Upper lobe of left lung (tissue), 6 donors: ENCODE measurements around the gene TIMP2. TPM values are rescaled to one million over a fixed set of nuclear protein-coding genes. Genes with fewer than 3 reads are reported as not detected.
A peak's percentile ranks its signal among the peaks of the same experiment; 100 is the strongest.

ENCODE experiments used
- ATAC-seq, 2 donors: fragments of 200-7000 bp; cut with Tn5 transposase; one replicate each; pipeline ENCODE4 v1.9.1; 2022; ENCODE audit warnings: mild to moderate bottlenecking in 2 of 2, moderate library complexity in 2 of 2; ENCODE audit not compliant: low FRiP score in 2 of 2
- DNase-seq, 2 donors: peaks; one replicate each; pipeline ENCODE4 v3.0.0-alpha.2; 2019 to 2020
- H3K27ac ChIP-seq, 4 donors: fragments of 200-600 bp; sonication (generic); one replicate each; pipeline ENCODE4 v1.5.1; 2016 to 2019
- H3K27me3 ChIP-seq, 4 donors: fragments of 200-600 bp; sonication (generic); one replicate each; pipeline ENCODE4 v1.5.1; 2017 to 2019
- H3K36me3 ChIP-seq, 4 donors: fragments of 200-600 bp; sonication (generic); one replicate each; pipeline ENCODE4 v1.5.1; 2016 to 2019
- H3K4me1 ChIP-seq, 4 donors: fragments of 200-600 bp; sonication (generic); one replicate each; pipeline ENCODE4 v1.5.1; 2018 to 2019
- H3K4me3 ChIP-seq, 4 donors: fragments of 200-600 bp; sonication (generic); one replicate each; pipeline ENCODE4 v1.5.1; 2017 to 2019; ENCODE audit warnings: mild to moderate bottlenecking in 2 of 4, moderate library complexity in 1 of 4
- H3K9me3 ChIP-seq, 4 donors: fragments of 200-600 bp; sonication (generic); one replicate each; pipeline ENCODE4 v1.5.1; 2018 to 2019
- EP300 ChIP-seq, 4 donors: sonication (generic); formaldehyde crosslinking; IDR thresholded peaks; one replicate each; pipeline ENCODE4 v1.5.1; 2017; ENCODE audit warnings: antibody characterized with exemption in 4 of 4, control low read depth in 2 of 4
- POLR2A ChIP-seq, 4 donors: fragments of 450-650 bp; IDR thresholded peaks; one replicate each; pipeline ENCODE4 v1.5.1; 2016 to 2017; ENCODE audit warnings: antibody characterized with exemption in 4 of 4, mild to moderate bottlenecking in 2 of 4
- POLR2AphosphoS5 ChIP-seq, 2 donors: sonication (generic); formaldehyde crosslinking; IDR thresholded peaks; one replicate each; pipeline ENCODE4 v1.5.1; 2017; ENCODE audit warnings: antibody characterized with exemption in 2 of 2
- WGBS, 2 donors: methylation state at CpG; one replicate each; pipeline ENCODE4 v1.1.5; 2017 to 2018; 5-methylcytosine and 5-hydroxymethylcytosine counted together
- total RNA-seq, 6 donors: library from RNA; depleted of rRNA in 4 of 6; stranded (reverse); fragments of >200 nt in 4 of 6; gene quantifications; one replicate each; pipeline versions ENCODE4 v1.1.0 to v1.2.1, GENCODE V29; 2016 to 2021
- TF ChIP-seq, protein P1 (sequence below), 6 experiments: fragments of 450-650 bp in 4 of 6; fragments of 200-600 bp in 2 of 6; sonication (generic) in 2 of 6; IDR thresholded peaks; one replicate each; pipeline ENCODE4 v1.5.1; 2016 to 2019; ENCODE audit warnings: antibody characterized with exemption in 6 of 6
- donor health status: DM: no; HTN: no; CAD: no; lungs with moderate emphysema.
- donor health status: DM: no; HTN: yes; CAD: no; lungs with severe emphysema.

The TIMP2 gene
- total RNA-seq, 6 donors from 2014 or later = 60.8 to 313 (median 145) TPM

DNA sequence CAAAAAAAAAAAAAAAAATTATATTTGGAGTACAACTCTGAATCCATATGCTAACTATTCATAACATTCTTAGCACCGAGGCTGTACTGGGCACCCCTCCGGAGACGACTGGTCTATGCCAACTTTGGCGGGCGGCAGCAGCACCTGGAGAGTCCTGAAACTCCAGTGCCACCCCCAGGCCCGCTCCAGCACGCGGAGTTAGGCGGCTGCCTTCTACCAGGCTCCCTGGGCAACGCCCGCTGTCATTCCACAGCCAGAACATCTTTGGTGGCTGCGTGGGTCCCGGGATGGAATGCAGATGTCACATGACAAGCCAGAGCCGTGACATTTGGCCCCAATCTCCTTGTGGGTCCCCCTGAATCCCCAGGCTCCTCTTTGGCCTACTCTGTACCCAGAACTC, 6.2 kb downstream of the TIMP2 start:
- no peaks in the 10 kb centered on the region for H3K36me3 ChIP-seq
- TF ChIP-seq EP300 (IDR thresholded peaks at IDR 0.05) (no peak), POLR2AphosphoS5 (IDR thresholded peaks at IDR 0.05) (no peak), POLR2A (IDR thresholded peaks at IDR 0.05) (no peak)
- TF ChIP-seq, protein P1, sequence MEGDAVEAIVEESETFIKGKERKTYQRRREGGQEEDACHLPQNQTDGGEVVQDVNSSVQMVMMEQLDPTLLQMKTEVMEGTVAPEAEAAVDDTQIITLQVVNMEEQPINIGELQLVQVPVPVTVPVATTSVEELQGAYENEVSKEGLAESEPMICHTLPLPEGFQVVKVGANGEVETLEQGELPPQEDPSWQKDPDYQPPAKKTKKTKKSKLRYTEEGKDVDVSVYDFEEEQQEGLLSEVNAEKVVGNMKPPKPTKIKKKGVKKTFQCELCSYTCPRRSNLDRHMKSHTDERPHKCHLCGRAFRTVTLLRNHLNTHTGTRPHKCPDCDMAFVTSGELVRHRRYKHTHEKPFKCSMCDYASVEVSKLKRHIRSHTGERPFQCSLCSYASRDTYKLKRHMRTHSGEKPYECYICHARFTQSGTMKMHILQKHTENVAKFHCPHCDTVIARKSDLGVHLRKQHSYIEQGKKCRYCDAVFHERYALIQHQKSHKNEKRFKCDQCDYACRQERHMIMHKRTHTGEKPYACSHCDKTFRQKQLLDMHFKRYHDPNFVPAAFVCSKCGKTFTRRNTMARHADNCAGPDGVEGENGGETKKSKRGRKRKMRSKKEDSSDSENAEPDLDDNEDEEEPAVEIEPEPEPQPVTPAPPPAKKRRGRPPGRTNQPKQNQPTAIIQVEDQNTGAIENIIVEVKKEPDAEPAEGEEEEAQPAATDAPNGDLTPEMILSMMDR (IDR thresholded peaks at IDR 0.05) = no peak
- DNase-seq (no peak), ATAC-seq (no peak)
- H3K27me3 ChIP-seq = no peaks in the 10 kb centered on the region
- WGBS, 2 donors = 73 to 75% methylated on average over 9 to 14 of the region's 14 CpGs
- H3K4me1 ChIP-seq = peaks cover 54 to 87% (median 61%) of the 10 kb centered on the region in 4 donors
- no peaks in the 10 kb centered on the region for H3K9me3 ChIP-seq
- H3K27ac ChIP-seq = peak overlapping the region; percentile 10 to 79 (median 54)
- no peak overlapping the region for H3K4me3 ChIP-seq

DNA sequence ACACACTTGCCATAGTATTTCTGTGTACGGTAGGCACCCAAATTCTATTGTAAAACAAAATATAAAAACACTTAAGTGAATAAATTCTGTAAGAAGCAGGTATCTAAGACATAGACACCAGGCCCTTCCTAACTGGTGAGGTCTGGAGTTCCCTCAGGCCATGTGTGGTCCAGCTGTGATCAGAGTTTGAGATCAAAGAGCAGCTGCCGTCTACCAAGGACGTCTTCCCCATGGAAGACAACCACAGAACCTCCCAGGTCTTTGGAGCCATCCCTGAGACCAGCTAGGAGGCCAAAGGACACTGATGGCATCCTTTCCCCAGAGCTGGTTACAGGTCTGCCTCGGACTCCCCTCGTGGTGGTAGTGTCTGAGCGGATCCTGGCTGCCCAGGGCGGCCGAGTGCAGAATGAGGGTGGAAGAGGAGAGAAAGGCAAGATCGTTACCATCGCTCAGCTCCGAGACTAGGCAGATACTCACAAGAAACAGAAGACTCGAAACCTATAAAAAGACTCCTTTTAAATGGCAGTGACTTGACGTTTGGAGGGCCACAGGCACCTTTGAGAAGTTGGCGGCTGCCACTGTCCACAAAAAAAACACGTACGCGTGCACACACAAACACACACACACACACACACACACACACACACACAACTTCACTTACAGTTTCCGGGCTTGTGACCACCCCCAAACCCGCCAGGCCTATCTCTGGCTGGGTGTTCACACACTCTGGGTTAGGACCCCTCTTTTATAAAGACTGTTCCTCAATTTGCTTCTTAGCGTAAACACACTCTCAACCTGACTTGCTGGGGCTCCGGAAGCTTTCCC, 7.5 kb downstream of the TIMP2 start:
- peaks cover 44 to 78% (median 55%) of the 10 kb centered on the region in 4 donors for H3K4me1 ChIP-seq
- H3K27ac ChIP-seq = peak overlapping the region; percentile 53 to 83 (median 76)

DNA sequence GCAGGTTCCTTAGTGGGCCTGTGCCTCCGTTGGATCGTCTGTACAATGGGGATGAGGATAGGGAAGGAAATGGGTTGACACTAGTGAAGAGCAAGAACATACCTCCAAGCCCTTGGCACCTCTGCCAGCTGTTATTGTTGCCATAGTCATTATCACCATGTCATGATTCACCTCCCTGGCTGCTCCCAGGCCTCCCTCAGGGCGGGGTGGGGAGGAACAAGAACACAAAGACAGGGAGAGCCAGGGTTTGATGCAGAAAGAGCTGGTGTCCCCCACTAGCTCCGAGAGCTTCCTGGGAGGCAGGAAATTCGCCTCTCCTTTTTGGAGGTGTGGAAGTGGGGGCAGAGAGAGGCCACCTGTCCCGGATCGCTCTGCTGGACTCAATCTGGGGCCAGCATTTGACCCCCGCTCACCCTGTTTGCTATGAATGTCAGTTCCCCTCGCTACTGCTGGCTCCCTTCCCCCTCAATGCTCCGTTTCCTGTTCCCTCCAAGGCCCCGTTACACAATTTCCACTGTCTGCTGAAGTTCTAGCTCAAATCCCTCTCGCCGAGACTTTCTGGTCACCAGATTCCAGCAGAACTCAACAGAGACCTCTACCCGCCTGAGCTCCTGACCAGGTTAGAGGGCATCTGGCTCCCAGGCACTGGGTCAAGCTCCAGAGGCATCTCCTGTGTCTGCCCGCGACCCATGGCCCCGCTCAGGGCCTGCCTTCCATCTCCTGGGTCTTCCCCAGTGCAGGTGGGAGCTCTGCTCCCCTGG, 9.1 kb downstream of the TIMP2 start:
- DNase-seq (peak in 1 of 2 donors; percentile 67), ATAC-seq (peak; percentile 69 to 78)
- 59 to 61% methylated on average over 17 of the region's 17 CpGs for WGBS, 2 donors
- Histone ChIP-seq H3K36me3 (no peaks in the 10 kb centered on the region), H3K27me3 (no peaks in the 10 kb centered on the region), H3K27ac (peak overlapping the region; percentile 87 to 90 (median 88)), H3K4me1 (peaks cover 41 to 69% (median 48%) of the 10 kb centered on the region in 4 donors), H3K4me3 (peak overlapping the region in 1 of 4 donors; percentile 4), H3K9me3 (no peaks in the 10 kb centered on the region)
- TF ChIP-seq EP300 (IDR thresholded peaks at IDR 0.05) (peak in 1 of 4 donors; percentile 33), POLR2A (IDR thresholded peaks at IDR 0.05) (peak in 1 of 4 donors; percentile 53), POLR2AphosphoS5 (IDR thresholded peaks at IDR 0.05) (peak; percentile 37 to 49)
- TF ChIP-seq, protein P1 (IDR thresholded peaks at IDR 0.05) = no peak

More for the DNA sequence above, 7.5 kb downstream of the TIMP2 start:
- no peak for DNase-seq
- Histone ChIP-seq H3K27me3 (no peaks in the 10 kb centered on the region), H3K4me3 (peak overlapping the region in 1 of 4 donors; percentile 4), H3K36me3 (no peaks in the 10 kb centered on the region), H3K9me3 (no peaks in the 10 kb centered on the region)
- WGBS, 2 donors = 73 to 75% methylated on average over 21 of the region's 21 CpGs
- TF ChIP-seq, protein P1 (IDR thresholded peaks at IDR 0.05) = no peak
- TF ChIP-seq POLR2A (IDR thresholded peaks at IDR 0.05) (no peak), EP300 (IDR thresholded peaks at IDR 0.05) (no peak), POLR2AphosphoS5 (IDR thresholded peaks at IDR 0.05) (no peak)
- ATAC-seq = no peak

DNA sequence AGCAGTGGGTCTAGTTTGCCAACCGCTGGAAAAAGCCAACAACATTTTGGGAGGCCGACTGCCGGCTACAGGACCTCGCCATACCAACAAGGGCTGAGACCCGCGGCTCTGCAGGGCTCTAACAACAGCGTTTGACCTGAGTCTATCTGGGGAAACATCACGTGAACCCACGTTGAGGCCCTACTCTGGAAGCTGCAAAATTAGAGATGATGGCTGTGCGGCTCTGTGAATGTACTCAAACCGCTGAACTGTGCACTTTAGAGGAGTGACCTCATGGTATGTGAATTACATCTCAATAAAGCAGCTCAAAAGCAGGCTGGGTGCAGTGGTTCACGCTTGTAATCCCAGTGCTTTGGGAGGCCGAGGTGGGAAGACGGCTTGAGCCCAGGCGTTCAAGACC, 12.1 kb downstream of the TIMP2 start:
- ATAC-seq = no peak
- Histone ChIP-seq H3K27me3 (no peaks in the 10 kb centered on the region), H3K36me3 (no peaks in the 10 kb centered on the region), H3K4me1 (peaks cover 23 to 43% (median 27%) of the 10 kb centered on the region in 4 donors), H3K9me3 (no peaks in the 10 kb centered on the region), H3K27ac (peak overlapping the region in 2 of 4 donors; percentile 43 to 88), H3K4me3 (no peak overlapping the region)
- TF ChIP-seq POLR2AphosphoS5 (IDR thresholded peaks at IDR 0.05) = no peak
- TF ChIP-seq POLR2A (IDR thresholded peaks at IDR 0.05) = no peak
- TF ChIP-seq, protein P1 (IDR thresholded peaks at IDR 0.05) = no peak
- no peak for TF ChIP-seq EP300 (IDR thresholded peaks at IDR 0.05)
- 93% methylated on average over 15 of the region's 15 CpGs for WGBS, 2 donors
- no peak for DNase-seq
